ENCODE data around the gene ZMYND8.
"Not testable (repeated sequence)": the region's sequence is repeated elsewhere in the genome, so short reads cannot be mapped to it uniquely, and the experiment has no call there.

The ZMYND8 gene

DNA sequence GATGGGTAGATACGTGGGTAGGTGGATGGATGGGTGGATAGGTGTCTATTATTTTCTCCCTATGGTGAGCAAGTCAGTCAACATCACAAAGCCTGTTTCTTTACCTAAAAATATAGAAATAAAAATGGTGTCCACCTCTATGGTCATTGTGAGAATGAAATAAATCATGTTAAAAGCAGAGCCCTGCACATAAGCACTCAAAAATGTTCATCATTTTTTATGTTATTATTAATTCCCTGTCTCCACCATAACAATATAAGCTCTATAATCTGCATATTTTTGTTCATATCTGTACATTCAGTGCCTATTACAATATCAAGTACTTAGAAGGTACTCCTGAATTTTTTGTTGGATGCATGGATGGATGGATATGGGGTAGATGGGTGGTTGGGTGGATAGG is 177.6 kb downstream of the ZMYND8 start:
- ChIA-PET POLR2A (no interaction called here), CTCF (interaction anchor here (0.9 kb wide), 1 partner anchor 18 kb away, joined by 3 read pairs; no protein-coding TSS in a partner anchor)
- no peaks in the 10 kb centered on the region for H3K4me1 ChIP-seq (ENCODE audit: control insufficient read depth, insufficient read depth, low read length)
- TF ChIP-seq ZSCAN30 (tag by site-specific recombination; IDR thresholded peaks at IDR 0.05) (no peak), ZNF423 (tag by site-specific recombination; IDR thresholded peaks at IDR 0.05) (no peak), ZNF248 (tag by site-specific recombination; IDR thresholded peaks at IDR 0.05) (no peak), REPIN1 (tag by site-specific recombination; IDR thresholded peaks at IDR 0.05; ENCODE audit: low read depth) (no peak), ZNF394 (tag by site-specific recombination; IDR thresholded peaks at IDR 0.05; ENCODE audit: borderline replicate concordance) (no peak), ZBTB20 (tag by site-specific recombination; IDR thresholded peaks at IDR 0.05) (no peak)
- H3K4me3 ChIP-seq (ENCODE audit: low read depth, low read length), result no peak overlapping the region
- H3K9me3 ChIP-seq (ENCODE audit: control insufficient read depth, insufficient read depth, low read depth, low read length), result no peaks in the 10 kb centered on the region
- H3K36me3 ChIP-seq (ENCODE audit: control insufficient read depth in 2 of 2, insufficient read depth in 1 of 2, low read length in 2 of 2), result peaks cover 0 to 7% of the 10 kb centered on the region in 2 experiments; a peak in 1 of 3 replicates
- no peak overlapping the region for H3K27ac ChIP-seq (ENCODE audit: extremely low read depth, low read depth, low read length)

DNA sequence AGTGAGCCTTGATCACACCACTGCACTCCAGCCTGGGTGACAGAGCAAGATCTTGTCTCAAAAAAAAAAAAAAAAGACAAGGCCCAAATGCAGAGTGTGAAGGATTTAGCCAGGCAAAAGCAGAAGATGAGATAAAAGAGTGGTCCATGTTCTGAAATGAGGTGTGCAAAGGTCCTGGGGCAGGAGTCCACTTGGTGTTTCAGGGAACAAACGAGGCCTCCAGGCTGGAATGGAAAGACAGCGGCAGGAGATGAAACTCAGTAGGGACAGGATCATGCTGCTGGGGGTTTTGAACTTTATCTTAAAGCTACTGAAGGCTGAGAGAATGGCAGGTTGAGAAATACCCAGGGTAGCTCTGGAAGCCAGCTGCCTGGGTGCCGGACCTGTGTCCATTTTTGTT is 178.2 kb downstream of the ZMYND8 start:
- ChIA-PET POLR2A (no interaction called here), CTCF (interaction anchor here (1.0 kb wide), 1 partner anchor 426 kb away, joined by 3 read pairs; no protein-coding TSS in a partner anchor)
- Histone ChIP-seq H3K36me3 (ENCODE audit: control insufficient read depth in 2 of 2, insufficient read depth in 1 of 2, low read length in 2 of 2) (peaks cover 0 to 5% of the 10 kb centered on the region in 2 experiments; a peak in 1 of 3 replicates), H3K27ac (ENCODE audit: extremely low read depth, low read depth, low read length) (no peak overlapping the region), H3K4me3 (ENCODE audit: low read depth, low read length) (no peak overlapping the region), H3K9me3 (ENCODE audit: control insufficient read depth, insufficient read depth, low read depth, low read length) (no peaks in the 10 kb centered on the region), H3K4me1 (ENCODE audit: control insufficient read depth, insufficient read depth, low read length) (no peaks in the 10 kb centered on the region)
- TF ChIP-seq ZNF623 (tag by site-specific recombination; IDR thresholded peaks at IDR 0.05), result peak; percentile 80
- TF ChIP-seq, protein P1, sequence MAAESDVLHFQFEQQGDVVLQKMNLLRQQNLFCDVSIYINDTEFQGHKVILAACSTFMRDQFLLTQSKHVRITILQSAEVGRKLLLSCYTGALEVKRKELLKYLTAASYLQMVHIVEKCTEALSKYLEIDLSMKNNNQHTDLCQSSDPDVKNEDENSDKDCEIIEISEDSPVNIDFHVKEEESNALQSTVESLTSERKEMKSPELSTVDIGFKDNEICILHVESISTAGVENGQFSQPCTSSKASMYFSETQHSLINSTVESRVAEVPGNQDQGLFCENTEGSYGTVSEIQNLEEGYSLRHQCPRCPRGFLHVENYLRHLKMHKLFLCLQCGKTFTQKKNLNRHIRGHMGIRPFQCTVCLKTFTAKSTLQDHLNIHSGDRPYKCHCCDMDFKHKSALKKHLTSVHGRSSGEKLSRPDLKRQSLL (tag by site-specific recombination; IDR thresholded peaks at IDR 0.05), result no peak

DNA sequence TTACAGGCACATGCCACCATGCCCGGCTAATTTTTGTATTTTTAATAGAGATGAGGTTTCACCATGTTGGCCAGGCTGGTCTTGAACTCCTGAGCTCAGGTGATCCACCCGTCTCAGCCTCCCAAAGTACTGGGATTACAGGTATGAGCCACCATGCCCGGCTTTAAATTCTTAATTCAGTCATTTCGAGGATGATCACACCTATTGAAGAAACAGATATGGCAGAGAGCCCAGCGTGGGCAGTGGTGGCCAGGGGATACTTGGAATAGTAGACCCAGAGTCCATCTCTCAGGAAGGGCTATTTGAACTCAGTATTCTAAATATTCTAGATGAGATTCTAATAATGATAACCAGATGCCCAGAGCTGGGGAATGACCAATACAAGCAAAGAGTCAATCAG is 180.3 kb downstream of the ZMYND8 start:
- H3K27ac ChIP-seq (ENCODE audit: extremely low read depth, low read depth, low read length); H3K4me1 ChIP-seq (ENCODE audit: control insufficient read depth, insufficient read depth, low read length); H3K9me3 ChIP-seq (ENCODE audit: control insufficient read depth, insufficient read depth, low read depth, low read length); H3K4me3 ChIP-seq (ENCODE audit: low read depth, low read length); POLR2A ChIA-PET; H3K36me3 ChIP-seq (ENCODE audit: control insufficient read depth in 2 of 2, insufficient read depth in 1 of 2, low read length in 2 of 2): not testable (repeated sequence)
- CTCF ChIA-PET, result interaction anchor here (0.7 kb wide), 1 partner anchor 115 kb away, joined by 4 read pairs; no protein-coding TSS in a partner anchor

DNA sequence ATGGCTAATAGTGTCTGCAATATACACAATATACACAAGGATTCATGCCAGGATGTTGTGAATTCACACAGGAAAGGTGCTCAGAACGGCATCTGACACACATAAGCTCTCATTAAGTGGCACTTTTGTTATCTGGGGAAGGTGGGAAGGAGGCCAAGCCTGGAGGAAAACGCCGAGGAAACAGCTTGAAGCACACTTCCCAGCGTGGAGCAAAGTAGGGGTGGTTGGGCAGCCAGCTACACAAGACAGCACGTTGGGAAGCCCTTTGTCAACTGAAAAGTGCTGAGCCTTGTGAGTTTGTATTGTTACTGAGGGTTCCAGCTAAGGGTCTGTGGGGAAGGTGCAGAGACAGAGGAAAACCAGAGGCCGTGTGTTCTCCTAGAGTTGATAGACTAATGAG is 181.0 kb downstream of the ZMYND8 start:
- TF ChIP-seq ZNF10 (tag by site-specific recombination; IDR thresholded peaks at IDR 0.05), result no peak
- H3K36me3 ChIP-seq (ENCODE audit: control insufficient read depth in 2 of 2, insufficient read depth in 1 of 2, low read length in 2 of 2), result peaks cover 0 to 8% of the 10 kb centered on the region in 2 experiments; a peak in 1 of 3 replicates
- no peak overlapping the region for H3K4me3 ChIP-seq (ENCODE audit: low read depth, low read length)
- POLR2A ChIA-PET, result no interaction called here
- CTCF ChIA-PET, result interaction anchor here (0.6 to 0.7 kb wide), 2 partner anchors 150 to 596 kb away, joined by 3 read pairs; no protein-coding TSS in a partner anchor
- no peaks in the 10 kb centered on the region for H3K4me1 ChIP-seq (ENCODE audit: control insufficient read depth, insufficient read depth, low read length)
- H3K27ac ChIP-seq (ENCODE audit: extremely low read depth, low read depth, low read length), result no peak overlapping the region
- no peaks in the 10 kb centered on the region for H3K9me3 ChIP-seq (ENCODE audit: control insufficient read depth, insufficient read depth, low read depth, low read length)

DNA sequence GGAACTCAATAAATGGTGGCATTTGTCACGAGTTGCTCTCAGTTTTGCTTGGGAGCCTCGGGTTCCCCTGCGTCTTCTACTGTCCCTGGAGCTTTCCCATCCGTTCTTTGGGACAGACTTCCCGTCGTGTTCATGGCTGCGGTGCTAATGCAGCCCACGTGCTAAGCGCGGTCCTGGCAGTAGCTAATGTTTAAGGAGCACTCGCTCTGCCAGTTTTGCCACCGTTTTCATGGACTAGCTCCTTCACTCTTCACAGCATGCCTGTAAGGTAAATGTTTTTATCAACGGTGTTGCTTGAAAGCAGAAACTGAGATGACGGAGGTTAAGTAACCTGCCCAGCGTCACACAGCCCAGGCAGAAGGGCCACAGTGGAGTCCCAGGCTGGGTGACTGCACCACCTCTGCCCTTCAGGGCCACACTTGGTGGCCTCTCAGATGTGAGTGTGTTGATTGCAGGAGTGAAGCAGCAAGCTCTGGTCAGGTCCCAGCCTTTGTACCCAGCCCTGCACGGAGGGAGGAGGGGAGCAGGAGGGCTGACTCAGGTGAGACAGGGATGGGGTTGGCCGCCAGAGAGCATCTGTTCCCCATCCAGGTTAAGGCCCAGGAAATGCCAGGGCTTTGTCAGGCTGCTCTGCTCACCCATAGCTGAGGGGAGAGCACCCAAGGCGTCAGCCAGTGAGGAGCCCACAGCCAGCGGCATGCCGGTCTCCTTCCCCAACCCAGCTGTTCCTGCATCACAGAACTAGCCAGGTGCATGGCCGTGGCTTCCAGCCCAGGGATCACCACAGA is 181.8 kb downstream of the ZMYND8 start:
- ChIA-PET CTCF (interaction anchor here (0.6 to 0.7 kb wide), 3 partner anchors 149 to 595 kb away, joined by 3 read pairs; no protein-coding TSS in a partner anchor), POLR2A (no interaction called here)
- H3K27ac ChIP-seq (ENCODE audit: extremely low read depth, low read depth, low read length), result no peak overlapping the region
- H3K4me3 ChIP-seq (ENCODE audit: low read depth, low read length), result no peak overlapping the region
- H3K4me1 ChIP-seq (ENCODE audit: control insufficient read depth, insufficient read depth, low read length), result no peaks in the 10 kb centered on the region
- peaks cover 0 to 8% of the 10 kb centered on the region in 2 experiments; a peak in 1 of 3 replicates for H3K36me3 ChIP-seq (ENCODE audit: control insufficient read depth in 2 of 2, insufficient read depth in 1 of 2, low read length in 2 of 2)
- H3K9me3 ChIP-seq (ENCODE audit: control insufficient read depth, insufficient read depth, low read depth, low read length), result no peaks in the 10 kb centered on the region
- TF ChIP-seq GLI2 (tag by site-specific recombination; IDR thresholded peaks at IDR 0.05; ENCODE audit: borderline replicate concordance, low read depth) (no peak), ZNF214 (tag by site-specific recombination; IDR thresholded peaks at IDR 0.05; ENCODE audit: borderline replicate concordance) (no peak), ZNF626 (tag by site-specific recombination; IDR thresholded peaks at IDR 0.05) (no peak), ZNF394 (tag by site-specific recombination; IDR thresholded peaks at IDR 0.05; ENCODE audit: borderline replicate concordance) (no peak), ZSCAN23 (tag by site-specific recombination; IDR thresholded peaks at IDR 0.05) (no peak), ZNF2 (tag by site-specific recombination; IDR thresholded peaks at IDR 0.05) (no peak), ZBTB7A (tag by site-specific recombination; IDR thresholded peaks at IDR 0.05; ENCODE audit: low read depth) (no peak), ZXDB (tag by site-specific recombination; IDR thresholded peaks at IDR 0.05) (no peak), ZNF37A (tag by site-specific recombination; IDR thresholded peaks at IDR 0.05) (no peak), ZNF292 (tag by site-specific recombination; IDR thresholded peaks at IDR 0.05; ENCODE audit: borderline replicate concordance, low read depth) (no peak), ZNF239 (tag by site-specific recombination; IDR thresholded peaks at IDR 0.05) (no peak)
- TF ChIP-seq, protein P2, sequence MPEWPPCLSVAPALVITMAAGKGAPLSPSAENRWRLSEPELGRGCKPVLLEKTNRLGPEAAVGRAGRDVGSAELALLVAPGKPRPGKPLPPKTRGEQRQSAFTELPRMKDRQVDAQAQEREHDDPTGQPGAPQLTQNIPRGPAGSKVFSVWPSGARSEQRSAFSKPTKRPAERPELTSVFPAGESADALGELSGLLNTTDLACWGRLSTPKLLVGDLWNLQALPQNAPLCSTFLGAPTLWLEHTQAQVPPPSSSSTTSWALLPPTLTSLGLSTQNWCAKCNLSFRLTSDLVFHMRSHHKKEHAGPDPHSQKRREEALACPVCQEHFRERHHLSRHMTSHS (tag by site-specific recombination; IDR thresholded peaks at IDR 0.05), result no peak

All from HEK293 (cell line).